Colonic mucosa (tissue), 4 donors: ENCODE measurements around the gene KMT2D. TPM values are rescaled to one million over a fixed set of nuclear protein-coding genes. Genes with fewer than 3 reads are reported as not detected.
A peak's percentile ranks its signal among the peaks of the same experiment; 100 is the strongest.

Experiments used
- DNase-seq: peaks from one replicate; pipeline ENCODE4 v3.0.0-alpha.2; 2020
- H3K27ac ChIP-seq: fragments of 200-600 bp; one replicate; pipeline ENCODE4 v1.8.0; 2021
- H3K27me3 ChIP-seq: fragments of 200-600 bp; one replicate; pipeline ENCODE4 v1.8.0; 2021
- H3K36me3 ChIP-seq: fragments of 200-600 bp; one replicate; pipeline ENCODE4 v1.8.0; 2021
- H3K4me1 ChIP-seq: fragments of 200-600 bp; one replicate; pipeline ENCODE4 v1.8.0; 2021; ENCODE audit warnings: mild to moderate bottlenecking
- H3K4me3 ChIP-seq: fragments of 200-600 bp; one replicate; pipeline ENCODE4 v1.8.0; 2021
- H3K9ac ChIP-seq, 2 donors: one replicate each; pipeline ENCODE4 v1.7.0; 2013; ENCODE audit warnings: control low read depth in 2 of 2, low read depth in 2 of 2, low read length in 2 of 2
- H3K9me3 ChIP-seq: fragments of 200-600 bp; one replicate; pipeline ENCODE4 v1.8.0; 2021
- CTCF ChIP-seq: fragments of 200-600 bp; IDR thresholded peaks from one replicate; pipeline ENCODE4 v1.8.0; 2022; ENCODE audit warnings: antibody characterized with exemption, mild to moderate bottlenecking
- intact Hi-C: fragments of 100-400 bp; cut with DNase I; formaldehyde crosslinking; loops from one replicate; pipeline ENCODE4 v1.14.1; 2022
- total RNA-seq, 2 donors: library from RNA; stranded (reverse); fragmentation: NEBNext Ultra II Directional in 1 of 2; extraction: Animal tissue kit (Norgen Biotek cat#: 25700) in 1 of 2; gene quantifications; one replicate each; pipeline ENCODE4 v1.2.1, GENCODE V29; 2021
- donor health status: healthy.
- donor health status: DM: no; HTN: no; CAD: no.
- donor health status: DM: no; HTN: no; CAD: no.

KMT2D gene
- total RNA-seq, 2 donors from 2014 or later = 50.2 to 87.5 TPM

GRCh38 chr12:49091836-49092085 lies 31.2 kb upstream of the KMT2D start:
- no peak for TF ChIP-seq CTCF
- DNase-seq = no peak
- Histone ChIP-seq H3K4me3 (no peak overlapping the region), H3K27ac (no peak overlapping the region), H3K4me1 (peaks cover 6% of the 10 kb centered on the region), H3K36me3 (no peaks in the 10 kb centered on the region), H3K9ac (no peak overlapping the region), H3K9me3 (no peaks in the 10 kb centered on the region), H3K27me3 (peaks cover 61% of the 10 kb centered on the region)
- intact Hi-C loops = no loop called here

GRCh38 chr12:49091056-49091835 lies 30.7 kb upstream of the KMT2D start:
- Histone ChIP-seq H3K9me3 (no peaks in the 10 kb centered on the region), H3K9ac (no peak overlapping the region), H3K4me1 (peaks cover 6% of the 10 kb centered on the region), H3K36me3 (no peaks in the 10 kb centered on the region), H3K27me3 (peaks cover 61% of the 10 kb centered on the region), H3K27ac (no peak overlapping the region), H3K4me3 (no peak overlapping the region)
- intact Hi-C loops = no loop called here
- no peak for DNase-seq
- no peak for TF ChIP-seq CTCF

GRCh38 chr12:49089821-49090773 lies 29.5 kb upstream of the KMT2D start:
- Histone ChIP-seq H3K27me3 (peaks cover 61% of the 10 kb centered on the region), H3K4me3 (peak overlapping the region; percentile 23), H3K9me3 (no peaks in the 10 kb centered on the region), H3K9ac (no peak overlapping the region), H3K36me3 (no peaks in the 10 kb centered on the region), H3K27ac (no peak overlapping the region), H3K4me1 (peaks cover 6% of the 10 kb centered on the region)
- intact Hi-C loops = loop anchor here (5.0 kb wide), 1 partner anchor 32 kb away; no protein-coding TSS in a partner anchor
- no peak for TF ChIP-seq CTCF
- DNase-seq = no peak

- no peak overlapping the region for H3K27ac ChIP-seq
- H3K36me3 ChIP-seq = no peaks in the 10 kb centered on the region
- no peak overlapping the region for H3K4me3 ChIP-seq
- DNase-seq = no peak
- no peaks in the 10 kb centered on the region for H3K9me3 ChIP-seq
- peaks cover 51% of the 10 kb centered on the region for H3K27me3 ChIP-seq
- no peak for TF ChIP-seq CTCF
- intact Hi-C loops = loop anchor here (5.0 kb wide), 1 partner anchor 33 kb away; no protein-coding TSS in a partner anchor
- H3K4me1 ChIP-seq = peaks cover 3% of the 10 kb centered on the region
- H3K9ac ChIP-seq = peak overlapping the region in 1 of 2 donors; percentile 19
These were observed 28.3 kb upstream of the KMT2D start for GRCh38 chr12:49088932-49089330.

GRCh38 chr12:49088150-49088931 lies 27.7 kb upstream of the KMT2D start:
- peaks cover 45% of the 10 kb centered on the region for H3K27me3 ChIP-seq
- DNase-seq = peak; percentile 81
- H3K9ac ChIP-seq = peak overlapping the region; percentile 0 to 19
- no peak overlapping the region for H3K4me3 ChIP-seq
- H3K4me1 ChIP-seq = peaks cover 3% of the 10 kb centered on the region
- H3K36me3 ChIP-seq = no peaks in the 10 kb centered on the region
- no peaks in the 10 kb centered on the region for H3K9me3 ChIP-seq
- TF ChIP-seq CTCF = peak; percentile 86
- intact Hi-C loops = loop anchor here (5.0 kb wide), 1 partner anchor 34 kb away; no protein-coding TSS in a partner anchor
- no peak overlapping the region for H3K27ac ChIP-seq
